Gastrocnemius medialis (tissue), 4 donors: Measurements from ENCODE around the gene IGF2. TPM values are rescaled to one million over a fixed set of nuclear protein-coding genes. Genes with fewer than 3 reads are reported as not detected.

ENCODE experiments used
- ATAC-seq, 2 donors: fragments of 150-250 bp; one replicate each; pipeline ENCODE4 v1.9.1; 2016
- DNase-seq, 2 donors: peaks; one replicate each; pipeline ENCODE4 v3.0.0-alpha.2; 2019
- H3K27ac ChIP-seq, 4 donors: fragments of 200-600 bp; sonication (generic); 1 replicate in 1 of 4; 2 replicates in 3 of 4; pipeline ENCODE4 v1.5.1; 2016 to 2018; ENCODE audit warnings: mild to moderate bottlenecking in 2 of 4, moderate library complexity in 1 of 4
- H3K27me3 ChIP-seq, 3 donors: fragments of 200-600 bp; sonication (generic) in 2 of 3; 1 replicate in 1 of 3; 2 replicates in 2 of 3; pipeline versions ENCODE4 v1.5.1 to v1.6.0; 2016 to 2019; ENCODE audit warnings: mild to moderate bottlenecking in 1 of 3, moderate library complexity in 1 of 3
- H3K36me3 ChIP-seq, 2 donors: fragments of 200-600 bp; sonication (generic) in 1 of 2; one replicate each; pipeline ENCODE4 v1.5.1; 2017 to 2018
- H3K4me1 ChIP-seq, 2 donors: fragments of 200-600 bp; sonication (generic) in 1 of 2; one replicate each; pipeline ENCODE4 v1.5.1; 2016 to 2017; ENCODE audit warnings: mild to moderate bottlenecking in 2 of 2
- H3K4me3 ChIP-seq, 4 donors: fragments of 200-600 bp; sonication (generic) in 3 of 4; 1 replicate in 1 of 4; 2 replicates in 3 of 4; pipeline ENCODE4 v1.5.1; 2016 to 2019; ENCODE audit warnings: mild to moderate bottlenecking in 2 of 4
- H3K9me3 ChIP-seq, 3 donors: fragments of 200-600 bp; sonication (generic) in 2 of 3; 1 replicate in 1 of 3; 2 replicates in 2 of 3; pipeline ENCODE4 v1.5.1; 2016 to 2019
- POLR2A ChIP-seq, 2 donors: fragments of 450-650 bp; IDR thresholded peaks; one replicate each; pipeline ENCODE4 v1.6.1; 2017; ENCODE audit warnings: antibody characterized with exemption in 2 of 2, mild to moderate bottlenecking in 2 of 2, moderate library complexity in 2 of 2
- in situ Hi-C, 4 donors: fragments of 200-750 bp; cut with MboI; loops; one replicate each; pipeline versions ENCODE4 v1.15.0 to v1.8.0; 2017; ENCODE audit warnings: low sequenced_read_pairs in 4 of 4
- intact Hi-C: fragments of 100-400 bp; cut with DNase I; formaldehyde crosslinking; loops from one replicate; pipeline ENCODE4 v1.15.1; 2023; ENCODE audit warnings: low total_unique reads
- total RNA-seq, 4 donors: library from RNA; depleted of rRNA; stranded (reverse); fragments of >200 nt; gene quantifications; one replicate each; pipeline versions ENCODE4 v1.1.0 to v1.2.3, GENCODE V29; 2016
- TF ChIP-seq, protein P1 (sequence below), 5 experiments: fragments of 450-650 bp in 3 of 5; fragments of 200-600 bp in 2 of 5; sonication (generic) in 2 of 5; IDR thresholded peaks in 4 of 5; conservative IDR thresholded peaks in 1 of 5; 1 replicate in 4 of 5; 2 replicates in 1 of 5; pipeline ENCODE4 v1.5.1; 2016 to 2019; ENCODE audit warnings: antibody characterized with exemption in 5 of 5, mild to moderate bottlenecking in 3 of 5, moderate library complexity in 3 of 5

IGF2 gene
- total RNA-seq, 4 donors from 2014 or later = 21.6 to 42.4 (median 29.2) TPM

GRCh38 chr11:2149864-2150847 lies 11.0 kb upstream of the IGF2 start:
- TF ChIP-seq POLR2A (IDR thresholded peaks at IDR 0.05) = no peak
- TF ChIP-seq, protein P1, sequence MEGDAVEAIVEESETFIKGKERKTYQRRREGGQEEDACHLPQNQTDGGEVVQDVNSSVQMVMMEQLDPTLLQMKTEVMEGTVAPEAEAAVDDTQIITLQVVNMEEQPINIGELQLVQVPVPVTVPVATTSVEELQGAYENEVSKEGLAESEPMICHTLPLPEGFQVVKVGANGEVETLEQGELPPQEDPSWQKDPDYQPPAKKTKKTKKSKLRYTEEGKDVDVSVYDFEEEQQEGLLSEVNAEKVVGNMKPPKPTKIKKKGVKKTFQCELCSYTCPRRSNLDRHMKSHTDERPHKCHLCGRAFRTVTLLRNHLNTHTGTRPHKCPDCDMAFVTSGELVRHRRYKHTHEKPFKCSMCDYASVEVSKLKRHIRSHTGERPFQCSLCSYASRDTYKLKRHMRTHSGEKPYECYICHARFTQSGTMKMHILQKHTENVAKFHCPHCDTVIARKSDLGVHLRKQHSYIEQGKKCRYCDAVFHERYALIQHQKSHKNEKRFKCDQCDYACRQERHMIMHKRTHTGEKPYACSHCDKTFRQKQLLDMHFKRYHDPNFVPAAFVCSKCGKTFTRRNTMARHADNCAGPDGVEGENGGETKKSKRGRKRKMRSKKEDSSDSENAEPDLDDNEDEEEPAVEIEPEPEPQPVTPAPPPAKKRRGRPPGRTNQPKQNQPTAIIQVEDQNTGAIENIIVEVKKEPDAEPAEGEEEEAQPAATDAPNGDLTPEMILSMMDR (IDR thresholded peaks at IDR 0.05 in 4 of 5, conservative IDR thresholded peaks at IDR 0.05 in 1 of 5) = peak; percentile 25 to 67 (median 49)
- ATAC-seq (peak in 1 of 2 donors; percentile 29), DNase-seq (no peak)
- H3K36me3 ChIP-seq = no peaks in the 10 kb centered on the region
- no peak overlapping the region for H3K27ac ChIP-seq
- intact Hi-C loops (loop anchor here (2.0 kb wide), 1 partner anchor 57 kb away; no protein-coding TSS in a partner anchor), in situ Hi-C loops (loop anchor here (5.0 to 25.0 kb wide), 6 partner anchors 113 to 488 kb away; partner anchors contain the start of genes KRTAP5-6 (in 3 of the 4) and PRR33 (in 1 of the 4))
- peaks cover 9 to 20% of the 10 kb centered on the region in 2 donors for H3K4me1 ChIP-seq
- no peak overlapping the region for H3K4me3 ChIP-seq
- H3K9me3 ChIP-seq = no peaks in the 10 kb centered on the region
- peaks cover 12 to 21% (median 13%) of the 10 kb centered on the region in 3 donors for H3K27me3 ChIP-seq

GRCh38 chr11:2149460-2149859 lies 10.3 kb upstream of the IGF2 start:
- Histone ChIP-seq H3K4me3 (no peak overlapping the region), H3K27ac (no peak overlapping the region), H3K4me1 (peaks cover 9 to 21% of the 10 kb centered on the region in 2 donors), H3K27me3 (peaks cover 19 to 28% (median 20%) of the 10 kb centered on the region in 3 donors), H3K9me3 (no peaks in the 10 kb centered on the region), H3K36me3 (no peaks in the 10 kb centered on the region)
- in situ Hi-C loops = loop anchor here in 1 of 4 donors (25.0 kb wide), 1 partner anchor 112 kb away; no protein-coding TSS in a partner anchor
- DNase-seq (no peak), ATAC-seq (no peak)
- no peak for TF ChIP-seq POLR2A (IDR thresholded peaks at IDR 0.05)
- TF ChIP-seq, protein P1 (IDR thresholded peaks at IDR 0.05 in 4 of 5, conservative IDR thresholded peaks at IDR 0.05 in 1 of 5) = no peak
- intact Hi-C loops = no loop called here

GRCh38 chr11:2148595-2148994 lies 9.4 kb upstream of the IGF2 start:
- TF ChIP-seq, protein P1 (IDR thresholded peaks at IDR 0.05 in 4 of 5, conservative IDR thresholded peaks at IDR 0.05 in 1 of 5) = no peak
- no peak for TF ChIP-seq POLR2A (IDR thresholded peaks at IDR 0.05)
- Histone ChIP-seq H3K4me1 (peaks cover 16 to 27% of the 10 kb centered on the region in 2 donors), H3K27ac (no peak overlapping the region), H3K9me3 (no peaks in the 10 kb centered on the region), H3K27me3 (peaks cover 27 to 36% (median 28%) of the 10 kb centered on the region in 3 donors), H3K36me3 (no peaks in the 10 kb centered on the region), H3K4me3 (no peak overlapping the region)
- intact Hi-C loops = no loop called here
- ATAC-seq (no peak), DNase-seq (no peak)
- in situ Hi-C loops = loop anchor here in 1 of 4 donors (25.0 kb wide), 1 partner anchor 111 kb away; no protein-coding TSS in a partner anchor

DNA sequence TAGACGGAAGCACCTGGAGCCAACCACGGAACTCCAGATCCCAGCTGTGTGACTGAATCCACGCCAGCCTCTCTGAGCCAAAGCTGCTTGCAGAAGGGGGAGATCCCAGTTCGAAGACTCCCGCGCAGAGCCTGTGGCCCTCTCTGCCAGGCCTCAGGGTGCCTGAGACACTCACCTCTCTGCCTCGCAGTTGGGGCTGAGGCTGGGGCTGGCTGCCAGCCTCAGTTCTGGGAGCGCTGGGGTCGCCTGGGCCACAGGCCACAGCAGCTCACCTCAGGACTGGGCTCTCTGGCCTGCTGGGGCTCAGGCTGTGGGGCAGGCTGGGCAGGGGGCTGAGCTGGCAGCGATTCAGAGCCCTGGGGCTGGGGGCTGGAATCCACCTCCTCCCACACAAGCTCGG lies 8.2 kb upstream of the IGF2 start:
- in situ Hi-C loops (loop anchor here in 1 of 4 donors (25.0 kb wide), 1 partner anchor 110 kb away; no protein-coding TSS in a partner anchor), intact Hi-C loops (no loop called here)
- no peaks in the 10 kb centered on the region for H3K36me3 ChIP-seq
- no peak for TF ChIP-seq POLR2A (IDR thresholded peaks at IDR 0.05)
- TF ChIP-seq, protein P1 (IDR thresholded peaks at IDR 0.05 in 4 of 5, conservative IDR thresholded peaks at IDR 0.05 in 1 of 5) = no peak
- DNase-seq (no peak), ATAC-seq (no peak)
- no peak overlapping the region for H3K4me3 ChIP-seq
- H3K9me3 ChIP-seq = no peaks in the 10 kb centered on the region
- no peak overlapping the region for H3K27ac ChIP-seq
- peaks cover 16 to 27% of the 10 kb centered on the region in 2 donors for H3K4me1 ChIP-seq
- peaks cover 38 to 48% (median 39%) of the 10 kb centered on the region in 3 donors for H3K27me3 ChIP-seq
